ENCODE results near the gene VAX1.

VAX1 gene

GRCh38 chr10:117162093-117163060 is 24.3 kb upstream of the VAX1 start (continued):
- TF ChIP-seq, protein P1, sequence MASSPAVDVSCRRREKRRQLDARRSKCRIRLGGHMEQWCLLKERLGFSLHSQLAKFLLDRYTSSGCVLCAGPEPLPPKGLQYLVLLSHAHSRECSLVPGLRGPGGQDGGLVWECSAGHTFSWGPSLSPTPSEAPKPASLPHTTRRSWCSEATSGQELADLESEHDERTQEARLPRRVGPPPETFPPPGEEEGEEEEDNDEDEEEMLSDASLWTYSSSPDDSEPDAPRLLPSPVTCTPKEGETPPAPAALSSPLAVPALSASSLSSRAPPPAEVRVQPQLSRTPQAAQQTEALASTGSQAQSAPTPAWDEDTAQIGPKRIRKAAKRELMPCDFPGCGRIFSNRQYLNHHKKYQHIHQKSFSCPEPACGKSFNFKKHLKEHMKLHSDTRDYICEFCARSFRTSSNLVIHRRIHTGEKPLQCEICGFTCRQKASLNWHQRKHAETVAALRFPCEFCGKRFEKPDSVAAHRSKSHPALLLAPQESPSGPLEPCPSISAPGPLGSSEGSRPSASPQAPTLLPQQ (tag by site-specific recombination; IDR thresholded peaks at IDR 0.05) = no peak
- 0 out of 2 replicates have a peak, but pooled peaks have one; percentile 27 for TF ChIP-seq KLF9 (tag by site-specific recombination; IDR thresholded peaks at IDR 0.05; ENCODE audit: low read depth)
- TF ChIP-seq ZBTB48 (tag by site-specific recombination; IDR thresholded peaks at IDR 0.05) = peak; percentile 50
- no peak for TF ChIP-seq ZNF138 (tag by site-specific recombination; IDR thresholded peaks at IDR 0.05; ENCODE audit: borderline replicate concordance)
- no peak for TF ChIP-seq ZBTB10 (tag by site-specific recombination; IDR thresholded peaks at IDR 0.05)
- no peak for TF ChIP-seq ZNF280D (tag by site-specific recombination; IDR thresholded peaks at IDR 0.05)
- TF ChIP-seq KLF1 (tag by site-specific recombination; IDR thresholded peaks at IDR 0.05) = no peak
- no peak for TF ChIP-seq ZNF645 (tag by site-specific recombination; IDR thresholded peaks at IDR 0.05)
- TF ChIP-seq, protein P2, sequence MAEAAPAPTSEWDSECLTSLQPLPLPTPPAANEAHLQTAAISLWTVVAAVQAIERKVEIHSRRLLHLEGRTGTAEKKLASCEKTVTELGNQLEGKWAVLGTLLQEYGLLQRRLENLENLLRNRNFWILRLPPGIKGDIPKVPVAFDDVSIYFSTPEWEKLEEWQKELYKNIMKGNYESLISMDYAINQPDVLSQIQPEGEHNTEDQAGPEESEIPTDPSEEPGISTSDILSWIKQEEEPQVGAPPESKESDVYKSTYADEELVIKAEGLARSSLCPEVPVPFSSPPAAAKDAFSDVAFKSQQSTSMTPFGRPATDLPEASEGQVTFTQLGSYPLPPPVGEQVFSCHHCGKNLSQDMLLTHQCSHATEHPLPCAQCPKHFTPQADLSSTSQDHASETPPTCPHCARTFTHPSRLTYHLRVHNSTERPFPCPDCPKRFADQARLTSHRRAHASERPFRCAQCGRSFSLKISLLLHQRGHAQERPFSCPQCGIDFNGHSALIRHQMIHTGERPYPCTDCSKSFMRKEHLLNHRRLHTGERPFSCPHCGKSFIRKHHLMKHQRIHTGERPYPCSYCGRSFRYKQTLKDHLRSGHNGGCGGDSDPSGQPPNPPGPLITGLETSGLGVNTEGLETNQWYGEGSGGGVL (tag by site-specific recombination; IDR thresholded peaks at IDR 0.05) = peak; percentile 64
- peak; percentile 28 for TF ChIP-seq EGR2 (tag by site-specific recombination; IDR thresholded peaks at IDR 0.05; ENCODE audit: low read depth)
- no peak for TF ChIP-seq ZNF2 (tag by site-specific recombination; IDR thresholded peaks at IDR 0.05)
- no peak for TF ChIP-seq ZNF777 (tag by site-specific recombination; IDR thresholded peaks at IDR 0.05; ENCODE audit: borderline replicate concordance)
- TF ChIP-seq OSR2 (tag by site-specific recombination; IDR thresholded peaks at IDR 0.05) = no peak
- TF ChIP-seq, protein P3, sequence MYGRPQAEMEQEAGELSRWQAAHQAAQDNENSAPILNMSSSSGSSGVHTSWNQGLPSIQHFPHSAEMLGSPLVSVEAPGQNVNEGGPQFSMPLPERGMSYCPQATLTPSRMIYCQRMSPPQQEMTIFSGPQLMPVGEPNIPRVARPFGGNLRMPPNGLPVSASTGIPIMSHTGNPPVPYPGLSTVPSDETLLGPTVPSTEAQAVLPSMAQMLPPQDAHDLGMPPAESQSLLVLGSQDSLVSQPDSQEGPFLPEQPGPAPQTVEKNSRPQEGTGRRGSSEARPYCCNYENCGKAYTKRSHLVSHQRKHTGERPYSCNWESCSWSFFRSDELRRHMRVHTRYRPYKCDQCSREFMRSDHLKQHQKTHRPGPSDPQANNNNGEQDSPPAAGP (tag by site-specific recombination; IDR thresholded peaks at IDR 0.05) = peak; percentile 53; the same call in 1 of the 2 replicates
- no peak for TF ChIP-seq ZNF549 (tag by site-specific recombination; IDR thresholded peaks at IDR 0.05)
